Esophagus (tissue), 2 donors: ENCODE measurements around the gene PRM3. TPM values are rescaled to one million over a fixed set of nuclear protein-coding genes. Genes with fewer than 3 reads are reported as not detected.

Experiments
- H3K27ac ChIP-seq, 2 donors: one replicate each; pipeline ENCODE4 v1.5.1; 2013; ENCODE audit warnings: low read depth in 2 of 2, mild to moderate bottlenecking in 2 of 2, inconsistent platforms in 1 of 2, low read length in 1 of 2, moderate library complexity in 1 of 2
- H3K27me3 ChIP-seq, 2 donors: one replicate each; pipeline ENCODE4 v1.6.1; 2013; ENCODE audit warnings: low read length in 2 of 2, control low read depth in 1 of 2, mild to moderate bottlenecking in 1 of 2; ENCODE audit not compliant: insufficient read depth in 2 of 2, control insufficient read depth in 1 of 2
- H3K36me3 ChIP-seq, 2 donors: one replicate each; pipeline ENCODE4 v1.6.1; 2013; ENCODE audit warnings: low read length in 1 of 2; ENCODE audit not compliant: control insufficient read depth in 2 of 2, insufficient read depth in 2 of 2
- H3K4me1 ChIP-seq, 2 donors: one replicate each; pipeline ENCODE4 v1.6.1; 2013; ENCODE audit warnings: low read length in 1 of 2; ENCODE audit not compliant: control insufficient read depth in 2 of 2, insufficient read depth in 2 of 2
- H3K4me3 ChIP-seq, 2 donors: one replicate each; pipeline ENCODE4 v1.5.1; 2013; ENCODE audit warnings: low read length in 2 of 2, mild to moderate bottlenecking in 2 of 2, low read depth in 1 of 2, moderate library complexity in 1 of 2
- H3K9me3 ChIP-seq, 2 donors: one replicate each; pipeline ENCODE4 v1.6.1; 2013; ENCODE audit warnings: mild to moderate bottlenecking in 2 of 2, low read depth in 1 of 2, low read length in 1 of 2, moderate library complexity in 1 of 2; ENCODE audit not compliant: control insufficient read depth in 2 of 2, insufficient read depth in 1 of 2
- WGBS, 2 donors: extraction: QIAGEN DNeasy Blood & Tissue Kit; methylation state at CpG; one replicate each; pipeline ENCODE4 v1.1.7; 2013; 5-methylcytosine and 5-hydroxymethylcytosine counted together
- polyA plus RNA-seq, 2 donors: library from polyadenylated mRNA; stranded (reverse); fragments of 200-250 nt; gene quantifications; one replicate each; pipeline ENCODE4 v1.2.3, GENCODE V29; 2013
- donor health status: healthy with polysubstance abuse.
- donor health status: Bipolar disorder and iron deficiency.

Gene PRM3
- polyA plus RNA-seq, 2 donors: not detected

GRCh38 chr16:11313493-11314308 is 40.3 kb upstream of the PRM3 start:
- Histone ChIP-seq H3K4me3 (no peak overlapping the region), H3K9me3 (no peaks in the 10 kb centered on the region), H3K4me1 (peaks cover 0 to 5% of the 10 kb centered on the region in 2 donors), H3K27me3 (no peaks in the 10 kb centered on the region), H3K27ac (no peak overlapping the region), H3K36me3 (no peaks in the 10 kb centered on the region)
- 84 to 87% methylated on average over 9 of the region's 9 CpGs for WGBS, 2 donors

GRCh38 chr16:11312718-11313492 is 39.5 kb upstream of the PRM3 start:
- no peaks in the 10 kb centered on the region for H3K9me3 ChIP-seq
- no peak overlapping the region for H3K4me3 ChIP-seq
- WGBS, 2 donors: 51 to 54% methylated on average over 8 of the region's 8 CpGs
- no peak overlapping the region for H3K27ac ChIP-seq
- no peaks in the 10 kb centered on the region for H3K36me3 ChIP-seq
- H3K27me3 ChIP-seq: no peaks in the 10 kb centered on the region
- H3K4me1 ChIP-seq: peaks cover 0 to 5% of the 10 kb centered on the region in 2 donors

- Histone ChIP-seq H3K27me3 (no peaks in the 10 kb centered on the region), H3K36me3 (no peaks in the 10 kb centered on the region), H3K27ac (no peak overlapping the region), H3K4me3 (no peak overlapping the region), H3K4me1 (peaks cover 0 to 5% of the 10 kb centered on the region in 2 donors), H3K9me3 (no peaks in the 10 kb centered on the region)
- 70 to 76% methylated on average over 10 of the region's 10 CpGs for WGBS, 2 donors
Measured at GRCh38 chr16:11310997-11311561, 37.6 kb upstream of the PRM3 start.

- WGBS, 2 donors: 83 to 94% methylated on average over 3 of the region's 3 CpGs
- Histone ChIP-seq H3K27me3 (no peaks in the 10 kb centered on the region), H3K4me3 (no peak overlapping the region), H3K4me1 (peaks cover 0 to 5% of the 10 kb centered on the region in 2 donors), H3K27ac (no peak overlapping the region), H3K36me3 (no peaks in the 10 kb centered on the region), H3K9me3 (no peaks in the 10 kb centered on the region)
Measured at GRCh38 chr16:11310634-11310977, 37.2 kb upstream of the PRM3 start.

GRCh38 chr16:11309895-11310633 is 36.6 kb upstream of the PRM3 start:
- Histone ChIP-seq H3K4me3 (no peak overlapping the region), H3K27ac (no peak overlapping the region), H3K36me3 (no peaks in the 10 kb centered on the region), H3K27me3 (no peaks in the 10 kb centered on the region), H3K4me1 (peaks cover 0 to 5% of the 10 kb centered on the region in 2 donors), H3K9me3 (no peaks in the 10 kb centered on the region)
- 70 to 73% methylated on average over 9 of the region's 9 CpGs for WGBS, 2 donors

GRCh38 chr16:11308493-11309283 is 35.3 kb upstream of the PRM3 start:
- Histone ChIP-seq H3K27ac (no peak overlapping the region), H3K36me3 (no peaks in the 10 kb centered on the region), H3K27me3 (no peaks in the 10 kb centered on the region), H3K4me1 (peaks cover 0 to 5% of the 10 kb centered on the region in 2 donors), H3K4me3 (no peak overlapping the region), H3K9me3 (no peaks in the 10 kb centered on the region)
- WGBS, 2 donors: 68 to 71% methylated on average over 15 of the region's 15 CpGs

- Histone ChIP-seq H3K4me3 (no peak overlapping the region), H3K27me3 (no peaks in the 10 kb centered on the region), H3K9me3 (no peaks in the 10 kb centered on the region), H3K4me1 (peaks cover 0 to 5% of the 10 kb centered on the region in 2 donors), H3K27ac (no peak overlapping the region), H3K36me3 (no peaks in the 10 kb centered on the region)
- whole genome bisulfite sequencing, 2 donors: 89 to 91% methylated on average over 21 of the region's 21 CpGs
Measured at GRCh38 chr16:11307639-11308492, 34.4 kb upstream of the PRM3 start.

- H3K9me3 ChIP-seq: no peaks in the 10 kb centered on the region
- H3K27ac ChIP-seq: no peak overlapping the region
- H3K36me3 ChIP-seq: no peaks in the 10 kb centered on the region
- H3K27me3 ChIP-seq: no peaks in the 10 kb centered on the region
- 74 to 75% methylated on average over 7 of the region's 7 CpGs for WGBS, 2 donors
- peaks cover 0 to 2% of the 10 kb centered on the region in 2 donors for H3K4me1 ChIP-seq
- no peak overlapping the region for H3K4me3 ChIP-seq
Measured at GRCh38 chr16:11306997-11307638, 33.7 kb upstream of the PRM3 start.
